Suprapubic skin (tissue), 4 donors: ENCODE measurements around the gene SRA1.

Experiments used
- CTCF ChIP-seq, 2 donors: fragments of 200-600 bp in 1 of 2; fragments of 450-650 bp in 1 of 2; sonication (generic) in 1 of 2; IDR thresholded peaks; one replicate each; pipeline ENCODE4 v1.5.1; 2016 to 2019; ENCODE audit warnings: antibody characterized with exemption in 2 of 2, mild to moderate bottlenecking in 1 of 2, moderate library complexity in 1 of 2
- EP300 ChIP-seq: sonication (generic); formaldehyde crosslinking; IDR thresholded peaks from one replicate; pipeline ENCODE4 v1.6.1; 2017; ENCODE audit warnings: antibody characterized with exemption
- POLR2A ChIP-seq, 2 donors: fragments of 450-650 bp; IDR thresholded peaks; one replicate each; pipeline ENCODE4 v1.6.1; 2017; ENCODE audit warnings: antibody characterized with exemption in 2 of 2, mild to moderate bottlenecking in 2 of 2, moderate library complexity in 2 of 2
- POLR2AphosphoS5 ChIP-seq, 3 donors: sonication (generic); formaldehyde crosslinking; IDR thresholded peaks; one replicate each; pipeline ENCODE4 v1.6.1; 2017; ENCODE audit warnings: antibody characterized with exemption in 3 of 3

GRCh38 chr5:140607031-140607430, 49.8 kb upstream of the SRA1 start:
- TF ChIP-seq POLR2A (IDR thresholded peaks at IDR 0.05) (no peak), CTCF (IDR thresholded peaks at IDR 0.05) (no peak), POLR2AphosphoS5 (IDR thresholded peaks at IDR 0.05) (no peak), EP300 (no peak)
